Hematopoietic multipotent progenitor cell treated with erythropoietin and hydrocortisone succinate and interleukin-3 and kit ligand, for 8 days (in vitro differentiated cells): ENCODE measurements around the gene PSEN1.
"Not testable (repeated sequence)": the region's sequence is repeated elsewhere in the genome, so short reads cannot be mapped to it uniquely, and the experiment has no call there.

Experiments
- DNase-seq: peaks from one replicate; pipeline ENCODE4 v3.0.0-alpha.2; 2015

PSEN1 gene

DNA sequence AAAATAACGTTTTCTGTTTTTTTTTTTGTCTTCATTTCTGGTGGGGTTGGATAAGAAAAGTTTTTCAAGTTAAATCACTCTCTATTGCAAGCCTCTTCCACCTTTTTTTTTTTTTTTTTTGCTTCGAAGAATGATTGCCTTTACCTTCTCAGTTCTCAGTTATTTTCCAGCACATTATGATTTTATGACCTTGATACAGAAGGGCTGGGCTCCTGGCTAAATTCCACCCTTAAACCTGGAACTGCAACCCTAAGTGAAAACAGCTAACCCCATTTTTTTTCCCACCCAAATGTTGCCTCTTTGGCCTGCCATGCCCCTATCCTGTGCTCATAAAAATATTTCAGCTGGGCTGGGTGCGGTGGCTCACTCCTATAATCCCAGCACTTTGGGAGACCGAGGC lies 31.4 kb downstream of the PSEN1 start:
- DNase-seq, result no peak

DNA sequence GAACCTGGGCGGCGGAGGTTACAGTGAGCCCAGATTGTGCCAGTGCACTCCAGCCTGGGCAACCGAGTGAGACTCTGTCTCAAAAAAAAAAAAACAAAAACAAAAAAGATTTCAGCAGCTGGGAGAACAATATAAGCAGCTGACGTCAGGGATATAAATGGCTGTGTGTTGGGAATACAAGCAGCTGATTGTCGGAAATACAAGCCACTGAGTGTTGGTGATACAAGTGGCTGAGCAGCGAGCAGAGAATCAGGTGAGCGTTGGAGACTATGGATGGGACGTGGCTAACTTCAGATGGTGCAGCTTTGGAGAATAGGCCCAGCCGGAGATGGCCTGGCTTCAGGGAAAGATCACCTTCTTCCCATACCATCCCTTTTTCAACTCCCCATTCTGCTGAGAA lies 32.0 kb downstream of the PSEN1 start:
- DNase-seq, result no peak

DNA sequence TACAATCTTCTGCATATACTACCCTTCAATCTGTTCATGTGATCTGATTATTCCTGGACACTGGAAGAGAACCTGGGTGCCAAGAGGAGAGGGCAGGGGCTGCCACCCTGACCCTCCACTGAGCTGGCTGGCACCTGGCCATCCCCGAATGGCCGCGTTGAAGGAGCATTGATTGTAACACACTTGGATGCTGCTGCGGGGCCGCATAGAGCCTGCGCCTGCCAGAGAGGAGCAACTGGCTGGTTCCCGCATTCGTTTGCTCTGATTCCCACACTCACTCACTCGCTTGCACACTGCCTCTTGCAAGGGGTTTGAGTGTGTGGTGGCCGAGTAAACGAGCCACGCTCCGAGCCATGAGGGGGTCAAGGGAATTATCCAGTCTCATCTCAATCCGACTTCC lies 32.4 kb downstream of the PSEN1 start:
- DNase-seq, result no peak

DNA sequence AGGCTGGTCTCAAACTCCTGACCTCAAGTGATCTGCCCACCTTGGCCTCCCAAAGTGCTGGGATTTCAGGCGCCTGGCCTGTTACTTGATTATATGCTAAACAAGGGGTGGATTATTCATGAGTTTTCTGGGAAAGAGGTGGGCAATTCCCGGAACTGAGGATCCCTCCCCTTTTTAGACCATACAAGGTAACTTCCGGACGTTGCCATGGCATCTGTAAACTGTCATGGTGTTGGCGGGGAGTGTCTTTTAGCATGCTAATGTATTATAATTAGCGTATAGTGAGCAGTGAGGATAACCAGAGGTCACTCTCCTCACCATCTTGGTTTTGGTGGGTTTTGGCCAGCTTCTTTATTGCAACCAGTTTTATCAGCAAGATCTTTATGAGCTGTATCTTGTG lies 33.5 kb downstream of the PSEN1 start:
- not testable (repeated sequence) for DNase-seq

DNA sequence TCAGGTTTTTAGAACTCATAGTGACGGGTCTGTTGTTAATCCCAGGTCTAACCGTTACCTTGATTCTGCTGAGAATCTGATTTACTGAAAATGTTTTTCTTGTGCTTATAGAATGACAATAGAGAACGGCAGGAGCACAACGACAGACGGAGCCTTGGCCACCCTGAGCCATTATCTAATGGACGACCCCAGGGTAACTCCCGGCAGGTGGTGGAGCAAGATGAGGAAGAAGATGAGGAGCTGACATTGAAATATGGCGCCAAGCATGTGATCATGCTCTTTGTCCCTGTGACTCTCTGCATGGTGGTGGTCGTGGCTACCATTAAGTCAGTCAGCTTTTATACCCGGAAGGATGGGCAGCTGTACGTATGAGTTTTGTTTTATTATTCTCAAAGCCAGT lies 34.4 kb downstream of the PSEN1 start:
- DNase-seq, result no peak

DNA sequence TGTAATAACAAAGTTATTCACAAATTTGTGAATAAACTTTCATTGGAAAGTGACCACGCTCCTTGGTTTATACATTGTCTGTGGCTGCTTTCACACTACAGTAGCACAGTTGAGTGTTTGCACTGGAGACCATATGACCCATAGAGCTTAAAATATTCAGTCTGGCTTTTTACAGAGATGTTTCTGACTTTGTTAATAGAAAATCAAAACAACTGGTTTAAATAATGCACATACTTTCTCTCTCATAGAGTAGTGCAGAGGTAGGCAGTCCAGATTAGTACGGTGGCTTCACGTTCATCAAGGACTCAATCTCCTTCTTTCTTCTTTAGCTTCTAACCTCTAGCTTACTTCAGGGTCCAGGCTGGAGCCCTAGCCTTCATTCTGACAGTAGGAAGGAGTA lies 36.2 kb downstream of the PSEN1 start:
- DNase-seq, result no peak

DNA sequence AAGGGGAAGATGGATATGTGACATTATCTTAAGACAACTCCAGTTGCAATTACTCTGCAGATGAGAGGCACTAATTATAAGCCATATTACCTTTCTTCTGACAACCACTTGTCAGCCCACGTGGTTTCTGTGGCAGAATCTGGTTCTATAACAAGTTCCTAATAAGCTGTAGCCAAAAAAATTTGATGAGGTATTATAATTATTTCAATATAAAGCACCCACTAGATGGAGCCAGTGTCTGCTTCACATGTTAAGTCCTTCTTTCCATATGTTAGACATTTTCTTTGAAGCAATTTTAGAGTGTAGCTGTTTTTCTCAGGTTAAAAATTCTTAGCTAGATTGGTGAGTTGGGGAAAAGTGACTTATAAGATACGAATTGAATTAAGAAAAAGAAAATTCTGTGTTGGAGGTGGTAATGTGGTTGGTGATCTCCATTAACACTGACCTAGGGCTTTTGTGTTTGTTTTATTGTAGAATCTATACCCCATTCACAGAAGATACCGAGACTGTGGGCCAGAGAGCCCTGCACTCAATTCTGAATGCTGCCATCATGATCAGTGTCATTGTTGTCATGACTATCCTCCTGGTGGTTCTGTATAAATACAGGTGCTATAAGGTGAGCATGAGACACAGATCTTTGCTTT lies 36.9 kb downstream of the PSEN1 start:
- peak; percentile 74 for DNase-seq

DNA sequence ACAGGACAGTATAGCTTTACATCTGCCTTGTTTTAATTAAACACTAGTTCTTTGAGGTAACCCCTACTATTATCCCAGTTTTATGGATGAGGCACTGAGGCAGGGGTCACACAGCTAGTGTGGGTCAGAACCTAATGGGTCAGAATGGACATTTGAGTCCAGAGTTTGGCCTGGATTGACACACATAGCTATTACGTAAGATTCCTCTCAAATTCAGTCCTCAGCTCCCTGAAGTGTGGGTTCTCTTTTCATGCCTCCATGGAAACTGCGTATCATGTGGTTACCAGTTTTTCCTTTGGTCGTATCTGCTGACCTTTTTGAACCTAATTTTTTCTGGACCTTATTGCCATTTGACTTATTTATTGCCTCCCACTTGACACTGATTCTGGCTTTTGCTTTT lies 40.4 kb downstream of the PSEN1 start:
- no peak for DNase-seq

DNA sequence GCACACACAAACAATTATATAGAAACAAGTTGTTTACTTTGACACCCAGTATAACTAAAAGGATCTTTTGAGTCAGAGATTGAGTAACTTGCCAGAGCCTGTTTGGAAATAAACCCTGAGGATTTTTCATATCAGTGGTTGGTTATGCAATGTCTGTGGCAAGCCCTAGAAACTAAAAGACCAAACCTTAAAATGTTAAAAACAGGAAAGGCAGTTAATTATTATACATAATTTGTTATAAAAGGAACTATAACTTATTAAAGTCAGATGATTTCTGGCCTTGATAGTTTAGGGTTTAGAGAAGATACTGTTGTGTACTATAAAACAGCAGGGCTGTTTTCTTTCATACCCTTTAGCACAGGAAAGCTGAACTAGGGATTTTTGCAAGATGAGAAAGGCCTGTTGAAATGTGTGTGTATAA lies 44.1 kb downstream of the PSEN1 start:
- no peak for DNase-seq

DNA sequence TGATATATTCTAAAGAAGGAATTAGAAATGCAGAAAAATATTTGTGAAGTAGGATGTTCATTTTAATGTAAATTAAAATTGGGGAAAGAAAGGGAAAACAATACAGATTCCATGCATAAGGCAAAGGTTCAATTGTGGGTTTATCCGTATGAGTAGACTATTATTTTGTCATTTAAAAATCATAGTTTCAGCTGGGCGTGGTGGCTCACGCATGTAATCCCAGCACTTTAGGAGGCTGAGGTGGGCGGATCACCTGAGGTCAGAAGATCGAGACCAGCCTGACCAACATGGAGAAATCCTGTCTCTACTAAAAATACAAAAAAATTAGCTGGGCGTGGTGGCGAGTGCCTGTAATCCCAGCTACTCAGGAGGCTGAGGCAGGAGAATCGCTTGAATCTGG lies 44.7 kb downstream of the PSEN1 start:
- not testable (repeated sequence) for DNase-seq

DNA sequence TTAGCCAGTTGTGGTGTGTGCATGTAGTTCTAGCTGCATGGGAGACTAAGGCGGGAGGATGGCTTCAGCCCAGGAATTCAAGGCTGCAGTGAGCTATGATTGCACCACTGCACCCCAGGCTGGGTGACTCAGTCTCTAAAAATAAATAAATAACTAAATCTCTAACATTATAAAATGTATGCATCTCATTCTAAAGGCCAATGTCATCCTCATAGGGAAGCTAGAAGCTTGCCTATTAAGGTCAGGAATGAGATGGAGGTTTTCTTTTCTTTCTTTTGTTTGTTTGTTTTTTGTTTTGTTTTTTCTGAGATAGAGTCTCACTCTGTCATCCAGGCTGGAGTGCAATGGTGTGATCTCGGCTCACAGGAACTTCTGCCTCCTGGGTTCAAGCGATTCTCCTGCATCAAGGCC lies 52.2 kb downstream of the PSEN1 start:
- DNase-seq, result no peak

DNA sequence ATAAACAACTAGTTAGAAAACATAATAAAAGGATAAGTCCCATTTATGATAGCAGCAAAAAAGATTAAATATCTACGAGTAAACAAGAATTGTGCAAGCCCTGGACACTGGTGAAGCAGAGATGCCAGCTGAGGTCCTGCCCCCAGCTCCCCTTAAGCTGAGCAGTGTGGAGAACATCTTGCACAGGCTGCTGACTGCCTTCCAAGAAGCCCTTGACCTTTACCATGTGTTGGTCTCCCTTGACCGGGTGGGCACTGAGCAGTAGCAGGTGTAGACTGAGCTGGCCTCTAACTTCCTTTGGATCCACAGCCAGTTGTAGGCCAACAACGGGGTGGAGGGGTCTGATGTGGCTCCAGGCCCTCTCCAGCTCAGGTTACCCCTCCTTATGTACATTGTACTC lies 53.3 kb downstream of the PSEN1 start:
- DNase-seq, result no peak

DNA sequence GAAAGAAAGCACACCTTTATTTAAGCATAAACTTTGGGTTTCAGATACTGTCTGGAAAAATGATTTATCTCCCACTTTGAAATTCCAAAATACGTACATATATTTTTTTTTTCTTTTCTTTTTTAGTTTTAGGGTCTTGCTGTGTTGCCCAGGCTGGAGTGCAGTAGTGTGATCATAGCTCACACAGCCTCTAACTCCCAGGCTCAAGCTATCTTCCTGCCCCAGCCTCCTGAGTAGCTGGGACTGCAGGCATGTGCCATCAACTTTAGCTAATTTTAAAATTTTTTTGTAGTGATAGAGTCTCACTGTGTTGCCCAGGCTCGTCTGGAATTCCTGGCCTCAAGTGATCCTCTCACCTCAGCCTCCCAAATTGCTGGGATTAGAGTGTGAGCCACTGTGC lies 55.1 kb downstream of the PSEN1 start:
- no peak for DNase-seq

DNA sequence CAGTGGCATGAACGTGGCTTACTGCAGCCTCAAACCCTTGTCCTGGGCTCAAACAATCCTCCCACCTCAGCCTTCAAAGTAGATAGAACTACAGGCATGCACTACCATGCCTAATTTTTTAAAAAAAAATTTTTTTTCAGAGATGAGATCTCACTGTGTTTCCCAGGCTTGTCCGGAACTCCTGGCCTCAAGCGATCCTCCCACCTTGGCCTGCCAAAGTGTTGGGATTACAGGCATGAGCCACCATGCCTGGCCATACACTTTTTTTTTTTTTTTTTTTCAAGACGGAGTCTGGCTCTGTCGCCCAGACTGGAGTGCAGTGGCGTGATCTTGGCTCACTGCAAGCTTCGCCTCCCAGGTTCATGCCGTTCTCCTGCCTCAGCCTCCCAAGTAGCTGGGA lies 58.0 kb downstream of the PSEN1 start:
- DNase-seq, result not testable (repeated sequence)

DNA sequence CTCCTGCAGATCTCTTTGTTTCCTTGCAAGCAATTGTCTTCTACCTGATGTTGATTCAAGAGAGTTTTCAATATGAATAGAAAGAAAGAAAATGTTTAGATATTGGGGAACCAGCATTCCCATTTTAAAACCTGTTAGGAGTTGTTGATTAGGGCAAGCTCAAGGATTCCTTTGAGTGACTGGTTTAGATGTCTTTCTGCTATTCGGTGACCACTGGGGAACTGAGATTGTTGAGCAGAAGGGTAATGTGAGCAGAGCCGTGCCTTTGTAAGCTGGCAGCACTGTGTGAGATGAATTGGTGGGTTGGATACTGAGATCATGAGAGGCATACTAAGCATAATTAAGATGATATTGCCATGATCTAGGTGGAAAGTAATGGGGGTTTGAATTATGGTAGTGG lies 61.9 kb downstream of the PSEN1 start:
- no peak for DNase-seq

DNA sequence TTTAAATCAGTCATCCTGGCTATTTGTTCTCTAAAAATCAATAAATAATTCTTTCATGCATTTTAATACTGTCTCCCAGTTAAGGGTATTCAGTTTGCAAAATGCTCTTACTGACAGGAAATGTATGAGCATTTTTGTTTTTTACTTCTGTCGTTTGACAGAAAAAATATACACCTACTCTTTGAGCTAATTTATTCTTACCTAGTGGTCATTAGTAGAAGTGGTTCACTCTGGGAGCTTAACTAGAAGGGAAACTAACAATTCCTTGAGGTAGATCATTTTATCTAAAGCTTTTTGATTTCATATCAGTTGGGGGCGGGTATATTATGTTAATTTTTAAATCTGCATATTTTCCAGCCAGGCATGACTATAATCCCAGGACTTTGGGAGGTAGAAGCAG lies 67.2 kb downstream of the PSEN1 start:
- DNase-seq, result no peak

DNA sequence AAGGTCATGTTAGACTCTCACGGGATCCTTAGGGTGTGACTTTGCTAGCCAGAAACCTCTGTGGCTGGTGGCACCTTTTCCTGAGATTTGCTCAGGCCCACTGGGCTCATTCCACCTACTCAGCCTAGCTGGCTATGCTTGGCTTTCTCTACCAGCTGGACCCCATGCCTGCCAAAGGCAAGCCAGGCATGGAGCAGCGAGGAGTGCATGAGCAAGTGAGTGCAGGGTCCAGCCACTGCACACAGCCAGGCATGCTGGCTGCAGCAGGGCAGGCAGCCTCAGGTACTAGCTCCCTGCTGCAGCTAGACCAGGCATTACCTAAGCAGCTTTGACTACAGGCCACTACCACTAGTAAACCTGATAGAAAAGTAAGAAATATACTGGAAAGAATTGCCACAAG lies 71.3 kb downstream of the PSEN1 start:
- DNase-seq, result no peak

DNA sequence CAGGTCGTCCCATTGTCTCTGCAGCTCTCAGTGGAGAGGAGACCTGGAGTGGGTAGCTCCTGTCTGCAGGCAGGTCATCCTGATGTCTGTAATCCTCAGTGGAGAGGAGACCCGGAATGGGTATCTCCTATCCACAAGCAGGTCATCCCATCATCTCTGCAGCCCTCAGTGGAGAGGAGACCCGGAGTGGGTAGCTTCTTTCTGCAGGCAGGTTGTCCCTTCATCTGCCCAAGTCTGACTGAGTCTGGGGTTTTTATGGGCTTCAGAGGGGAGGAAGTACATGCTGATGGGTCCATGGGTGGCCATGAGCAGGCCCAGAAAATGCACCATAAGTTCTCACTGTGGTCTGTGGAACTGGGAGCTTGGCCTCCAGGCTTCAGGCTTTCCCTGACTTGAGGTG lies 72.1 kb downstream of the PSEN1 start:
- DNase-seq, result no peak

DNA sequence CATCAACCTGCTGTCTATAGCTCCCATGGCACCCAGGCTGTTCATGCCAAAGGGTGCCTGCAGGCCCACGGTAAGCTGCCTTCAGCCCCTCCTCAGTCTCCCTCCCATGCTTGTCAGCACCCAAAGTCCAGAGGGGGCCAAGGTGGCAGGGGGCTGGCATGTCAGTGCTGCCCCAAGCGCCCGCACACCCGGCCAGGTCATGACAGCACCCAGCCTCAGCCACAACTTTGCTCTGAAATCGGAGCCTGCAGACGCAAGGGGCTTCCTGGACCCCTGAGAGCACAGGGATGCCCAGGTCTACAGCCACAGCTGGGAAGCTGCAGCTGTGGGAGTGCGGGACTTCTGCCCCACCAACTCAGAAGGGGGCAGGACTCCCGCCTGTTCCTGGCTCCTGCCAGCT lies 72.5 kb downstream of the PSEN1 start:
- no peak for DNase-seq

DNA sequence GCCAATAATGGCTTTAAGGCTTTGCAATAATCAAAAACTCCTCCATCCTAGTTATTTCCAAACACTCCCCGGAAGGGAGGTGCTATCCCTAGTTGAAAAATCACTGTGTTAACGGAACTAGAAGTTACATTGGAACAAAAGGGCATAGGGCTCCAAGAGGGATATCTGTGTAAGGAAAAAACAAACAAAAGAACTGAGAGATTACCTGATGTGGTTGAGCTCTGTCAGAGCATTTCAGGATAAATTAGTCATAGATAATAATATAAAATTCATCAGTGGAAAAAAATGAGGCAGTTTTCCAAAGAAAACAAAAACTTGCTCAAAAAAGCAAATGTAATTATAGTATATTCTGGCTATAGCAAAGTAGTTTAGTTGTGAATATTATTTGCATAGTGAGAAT lies 73.6 kb downstream of the PSEN1 start:
- DNase-seq, result no peak

DNA sequence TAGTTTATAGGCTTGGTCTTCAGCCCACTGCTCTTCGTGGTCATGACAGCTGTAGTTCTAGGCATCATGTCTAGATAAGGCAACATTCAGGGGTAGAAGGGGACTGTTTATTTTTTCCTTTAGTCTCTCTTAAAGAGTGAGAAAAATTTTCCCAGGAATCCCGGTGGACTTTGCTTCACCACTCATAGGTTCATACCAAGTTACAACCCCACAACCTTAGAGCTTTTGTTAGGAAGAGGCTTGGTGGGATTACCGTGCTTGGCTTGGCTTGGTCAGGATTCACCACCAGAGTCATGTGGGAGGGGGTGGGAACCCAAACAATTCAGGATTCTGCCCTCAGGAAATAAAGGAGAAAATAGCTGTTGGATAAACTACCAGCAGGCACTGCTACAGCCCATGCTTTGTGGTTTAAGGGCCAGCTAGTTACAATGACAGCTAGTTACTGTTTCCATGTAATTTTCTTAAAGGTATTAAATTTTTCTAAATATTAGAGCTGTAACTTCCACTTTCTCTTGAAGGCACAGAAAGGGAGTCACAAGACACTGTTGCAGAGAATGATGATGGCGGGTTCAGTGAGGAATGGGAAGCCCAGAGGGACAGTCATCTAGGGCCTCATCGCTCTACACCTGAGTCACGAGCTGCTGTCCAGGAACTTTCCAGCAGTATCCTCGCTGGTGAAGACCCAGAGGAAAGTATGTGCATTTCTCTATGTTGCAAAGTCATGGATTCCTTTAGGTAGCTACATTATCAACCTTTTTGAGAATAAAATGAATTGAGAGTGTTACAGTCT lies 75.1 kb downstream of the PSEN1 start:
- no peak for DNase-seq

DNA sequence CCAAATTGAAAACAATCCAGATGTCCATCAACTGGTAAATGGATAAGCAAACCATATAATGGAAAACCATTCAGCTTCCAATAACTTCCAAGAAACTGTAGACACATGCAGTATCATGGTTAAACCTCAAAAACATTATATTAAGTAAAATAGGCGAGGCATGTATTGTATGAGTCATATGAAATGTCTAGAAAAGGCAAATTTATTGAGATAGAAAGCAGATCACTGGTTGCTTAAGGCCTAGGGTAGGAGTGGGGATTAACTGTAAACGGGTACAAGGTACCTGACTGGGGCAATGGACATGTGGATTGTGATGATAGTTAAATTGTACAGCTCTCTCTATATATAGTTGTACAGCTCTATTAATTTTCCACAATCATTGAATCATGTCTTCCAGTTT lies 79.7 kb downstream of the PSEN1 start:
- no peak for DNase-seq

DNA sequence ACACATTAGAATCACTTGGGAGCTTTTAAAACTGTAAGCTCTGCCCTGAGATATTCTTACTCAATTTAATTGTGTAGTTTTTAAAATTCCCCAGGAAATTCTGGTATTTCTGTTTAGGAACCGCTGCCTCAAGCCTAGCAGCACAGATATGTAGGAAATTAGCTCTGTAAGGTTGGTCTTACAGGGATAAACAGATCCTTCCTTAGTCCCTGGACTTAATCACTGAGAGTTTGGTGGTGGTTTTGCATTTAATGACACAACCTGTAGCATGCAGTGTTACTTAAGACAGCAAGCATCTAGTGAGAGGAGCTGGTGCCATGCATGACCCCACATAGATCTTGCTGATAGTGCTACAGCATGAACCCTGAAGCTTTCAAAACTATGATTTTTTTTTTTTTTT lies 81.1 kb downstream of the PSEN1 start:
- DNase-seq, result no peak

DNA sequence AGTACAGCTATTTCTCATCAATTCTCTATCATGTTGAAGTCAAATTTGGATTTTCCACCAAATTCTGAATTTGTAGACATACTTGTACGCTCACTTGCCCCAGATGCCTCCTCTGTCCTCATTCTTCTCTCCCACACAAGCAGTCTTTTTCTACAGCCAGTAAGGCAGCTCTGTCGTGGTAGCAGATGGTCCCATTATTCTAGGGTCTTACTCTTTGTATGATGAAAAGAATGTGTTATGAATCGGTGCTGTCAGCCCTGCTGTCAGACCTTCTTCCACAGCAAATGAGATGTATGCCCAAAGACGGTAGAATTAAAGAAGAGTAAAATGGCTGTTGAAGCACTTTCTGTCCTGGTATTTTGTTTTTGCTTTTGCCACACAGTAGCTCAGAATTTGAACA lies 83.8 kb downstream of the PSEN1 start:
- DNase-seq, result no peak

DNA sequence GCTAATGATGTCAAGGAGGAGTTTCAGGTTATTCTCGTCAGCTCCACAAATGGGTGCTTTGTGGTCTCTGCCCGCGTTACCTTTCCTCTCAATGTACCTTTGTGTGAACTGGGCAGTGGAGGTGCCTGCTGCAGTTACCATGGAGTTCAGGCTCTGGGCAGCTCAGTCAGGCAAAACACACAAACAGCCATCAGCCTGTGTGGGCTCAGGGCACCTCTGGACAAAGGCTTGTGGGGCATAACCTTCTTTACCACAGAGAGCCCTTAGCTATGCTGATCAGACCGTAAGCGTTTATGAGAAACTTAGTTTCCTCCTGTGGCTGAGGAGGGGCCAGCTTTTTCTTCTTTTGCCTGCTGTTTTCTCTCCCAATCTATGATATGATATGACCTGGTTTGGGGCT lies 84.3 kb downstream of the PSEN1 start:
- no peak for DNase-seq
